ENCODE data around the gene POU6F2.
"Not testable (repeated sequence)": the region's sequence is repeated elsewhere in the genome, so short reads cannot be mapped to it uniquely, and the experiment has no call there.

Gene POU6F2

GRCh38 chr7:39324139-39324760 is 346.5 kb downstream of the POU6F2 start:
- Histone ChIP-seq H3K4me1 (ENCODE audit: control insufficient read depth in 2 of 2, insufficient read depth in 2 of 2, low read length in 2 of 2) (no peaks in the 10 kb centered on the region), H3K9ac (ENCODE audit: low read depth in 1 of 2, low read length in 2 of 2) (no peak overlapping the region), H3K27me3 (ENCODE audit: control insufficient read depth in 2 of 2, insufficient read depth in 2 of 2, low read length in 2 of 2) (no peaks in the 10 kb centered on the region), H3K36me3 (ENCODE audit: control insufficient read depth in 2 of 2, insufficient read depth in 2 of 2, low read length in 2 of 2) (no peaks in the 10 kb centered on the region), H3K27ac (ENCODE audit: low read depth in 2 of 2, low read length in 2 of 2) (no peak overlapping the region), H3K4me3 (ENCODE audit: low read length in 2 of 2) (no peak overlapping the region), H3K9me3 (ENCODE audit: control insufficient read depth in 2 of 2, low read length in 2 of 2) (no peaks in the 10 kb centered on the region)

- not testable (repeated sequence) for H3K27me3 ChIP-seq (ENCODE audit: control insufficient read depth in 2 of 2, insufficient read depth in 2 of 2, low read length in 2 of 2)
These were observed 353.9 kb downstream of the POU6F2 start for GRCh38 chr7:39331607-39332006.

GRCh38 chr7:39332142-39332541 is 354.4 kb downstream of the POU6F2 start:
- Histone ChIP-seq H3K27ac (ENCODE audit: low read depth in 2 of 2, low read length in 2 of 2) (no peak overlapping the region), H3K9ac (ENCODE audit: low read depth in 1 of 2, low read length in 2 of 2) (no peak overlapping the region), H3K27me3 (ENCODE audit: control insufficient read depth in 2 of 2, insufficient read depth in 2 of 2, low read length in 2 of 2) (no peaks in the 10 kb centered on the region), H3K4me1 (ENCODE audit: control insufficient read depth in 2 of 2, insufficient read depth in 2 of 2, low read length in 2 of 2) (no peaks in the 10 kb centered on the region), H3K36me3 (ENCODE audit: control insufficient read depth in 2 of 2, insufficient read depth in 2 of 2, low read length in 2 of 2) (no peaks in the 10 kb centered on the region), H3K9me3 (ENCODE audit: control insufficient read depth in 2 of 2, low read length in 2 of 2) (no peaks in the 10 kb centered on the region), H3K4me3 (ENCODE audit: low read length in 2 of 2) (no peak overlapping the region)

More at GRCh38 chr7:39331607-39332006, 353.9 kb downstream of the POU6F2 start:
- H3K9ac ChIP-seq (ENCODE audit: low read depth in 1 of 2, low read length in 2 of 2); H3K9me3 ChIP-seq (ENCODE audit: control insufficient read depth in 2 of 2, low read length in 2 of 2); H3K4me3 ChIP-seq (ENCODE audit: low read length in 2 of 2); H3K4me1 ChIP-seq (ENCODE audit: control insufficient read depth in 2 of 2, insufficient read depth in 2 of 2, low read length in 2 of 2); H3K27ac ChIP-seq (ENCODE audit: low read depth in 2 of 2, low read length in 2 of 2); H3K36me3 ChIP-seq (ENCODE audit: control insufficient read depth in 2 of 2, insufficient read depth in 2 of 2, low read length in 2 of 2): not testable (repeated sequence)

GRCh38 chr7:39333701-39334100 is 356.0 kb downstream of the POU6F2 start:
- Histone ChIP-seq H3K4me3 (ENCODE audit: low read length in 2 of 2) (no peak overlapping the region), H3K9ac (ENCODE audit: low read depth in 1 of 2, low read length in 2 of 2) (no peak overlapping the region), H3K27ac (ENCODE audit: low read depth in 2 of 2, low read length in 2 of 2) (no peak overlapping the region), H3K4me1 (ENCODE audit: control insufficient read depth in 2 of 2, insufficient read depth in 2 of 2, low read length in 2 of 2) (no peaks in the 10 kb centered on the region), H3K27me3 (ENCODE audit: control insufficient read depth in 2 of 2, insufficient read depth in 2 of 2, low read length in 2 of 2) (no peaks in the 10 kb centered on the region), H3K36me3 (ENCODE audit: control insufficient read depth in 2 of 2, insufficient read depth in 2 of 2, low read length in 2 of 2) (no peaks in the 10 kb centered on the region), H3K9me3 (ENCODE audit: control insufficient read depth in 2 of 2, low read length in 2 of 2) (no peaks in the 10 kb centered on the region)

- no peaks in the 10 kb centered on the region for H3K4me1 ChIP-seq (ENCODE audit: control insufficient read depth in 2 of 2, insufficient read depth in 2 of 2, low read length in 2 of 2)
- H3K27me3 ChIP-seq (ENCODE audit: control insufficient read depth in 2 of 2, insufficient read depth in 2 of 2, low read length in 2 of 2), result no peaks in the 10 kb centered on the region
- no peak overlapping the region for H3K27ac ChIP-seq (ENCODE audit: low read depth in 2 of 2, low read length in 2 of 2)
- no peak overlapping the region for H3K9ac ChIP-seq (ENCODE audit: low read depth in 1 of 2, low read length in 2 of 2)
- H3K36me3 ChIP-seq (ENCODE audit: control insufficient read depth in 2 of 2, insufficient read depth in 2 of 2, low read length in 2 of 2), result no peaks in the 10 kb centered on the region
- no peaks in the 10 kb centered on the region for H3K9me3 ChIP-seq (ENCODE audit: control insufficient read depth in 2 of 2, low read length in 2 of 2)
- no peak overlapping the region for H3K4me3 ChIP-seq (ENCODE audit: low read length in 2 of 2)
These were observed 358.7 kb downstream of the POU6F2 start for GRCh38 chr7:39336442-39336841.

- Histone ChIP-seq H3K27ac (ENCODE audit: low read depth in 2 of 2, low read length in 2 of 2) (no peak overlapping the region), H3K9ac (ENCODE audit: low read depth in 1 of 2, low read length in 2 of 2) (no peak overlapping the region), H3K4me3 (ENCODE audit: low read length in 2 of 2) (no peak overlapping the region), H3K4me1 (ENCODE audit: control insufficient read depth in 2 of 2, insufficient read depth in 2 of 2, low read length in 2 of 2) (no peaks in the 10 kb centered on the region), H3K36me3 (ENCODE audit: control insufficient read depth in 2 of 2, insufficient read depth in 2 of 2, low read length in 2 of 2) (no peaks in the 10 kb centered on the region), H3K27me3 (ENCODE audit: control insufficient read depth in 2 of 2, insufficient read depth in 2 of 2, low read length in 2 of 2) (no peaks in the 10 kb centered on the region), H3K9me3 (ENCODE audit: control insufficient read depth in 2 of 2, low read length in 2 of 2) (no peaks in the 10 kb centered on the region)
These were observed 361.0 kb downstream of the POU6F2 start for GRCh38 chr7:39338716-39339115.

GRCh38 chr7:39339591-39339990 is 361.9 kb downstream of the POU6F2 start:
- H3K9ac ChIP-seq (ENCODE audit: low read depth in 1 of 2, low read length in 2 of 2), result no peak overlapping the region
- H3K9me3 ChIP-seq (ENCODE audit: control insufficient read depth in 2 of 2, low read length in 2 of 2), result no peaks in the 10 kb centered on the region
- H3K27ac ChIP-seq (ENCODE audit: low read depth in 2 of 2, low read length in 2 of 2), result no peak overlapping the region
- H3K27me3 ChIP-seq (ENCODE audit: control insufficient read depth in 2 of 2, insufficient read depth in 2 of 2, low read length in 2 of 2), result no peaks in the 10 kb centered on the region
- no peaks in the 10 kb centered on the region for H3K4me1 ChIP-seq (ENCODE audit: control insufficient read depth in 2 of 2, insufficient read depth in 2 of 2, low read length in 2 of 2)
- H3K36me3 ChIP-seq (ENCODE audit: control insufficient read depth in 2 of 2, insufficient read depth in 2 of 2, low read length in 2 of 2), result no peaks in the 10 kb centered on the region
- no peak overlapping the region for H3K4me3 ChIP-seq (ENCODE audit: low read length in 2 of 2)

GRCh38 chr7:39341083-39341482 is 363.4 kb downstream of the POU6F2 start:
- no peak overlapping the region for H3K4me3 ChIP-seq (ENCODE audit: low read length in 2 of 2)
- H3K9me3 ChIP-seq (ENCODE audit: control insufficient read depth in 2 of 2, low read length in 2 of 2), result no peaks in the 10 kb centered on the region
- no peak overlapping the region for H3K27ac ChIP-seq (ENCODE audit: low read depth in 2 of 2, low read length in 2 of 2)
- no peaks in the 10 kb centered on the region for H3K4me1 ChIP-seq (ENCODE audit: control insufficient read depth in 2 of 2, insufficient read depth in 2 of 2, low read length in 2 of 2)
- H3K9ac ChIP-seq (ENCODE audit: low read depth in 1 of 2, low read length in 2 of 2), result no peak overlapping the region
- no peaks in the 10 kb centered on the region for H3K36me3 ChIP-seq (ENCODE audit: control insufficient read depth in 2 of 2, insufficient read depth in 2 of 2, low read length in 2 of 2)
- no peaks in the 10 kb centered on the region for H3K27me3 ChIP-seq (ENCODE audit: control insufficient read depth in 2 of 2, insufficient read depth in 2 of 2, low read length in 2 of 2)

GRCh38 chr7:39342763-39343162 is 365.1 kb downstream of the POU6F2 start:
- Histone ChIP-seq H3K4me1 (ENCODE audit: control insufficient read depth in 2 of 2, insufficient read depth in 2 of 2, low read length in 2 of 2) (no peaks in the 10 kb centered on the region), H3K4me3 (ENCODE audit: low read length in 2 of 2) (no peak overlapping the region), H3K27ac (ENCODE audit: low read depth in 2 of 2, low read length in 2 of 2) (no peak overlapping the region), H3K27me3 (ENCODE audit: control insufficient read depth in 2 of 2, insufficient read depth in 2 of 2, low read length in 2 of 2) (no peaks in the 10 kb centered on the region), H3K36me3 (ENCODE audit: control insufficient read depth in 2 of 2, insufficient read depth in 2 of 2, low read length in 2 of 2) (no peaks in the 10 kb centered on the region), H3K9ac (ENCODE audit: low read depth in 1 of 2, low read length in 2 of 2) (no peak overlapping the region), H3K9me3 (ENCODE audit: control insufficient read depth in 2 of 2, low read length in 2 of 2) (no peaks in the 10 kb centered on the region)

GRCh38 chr7:39349452-39350123 is 371.9 kb downstream of the POU6F2 start:
- Histone ChIP-seq H3K9me3 (ENCODE audit: control insufficient read depth in 2 of 2, low read length in 2 of 2) (no peaks in the 10 kb centered on the region), H3K4me3 (ENCODE audit: low read length in 2 of 2) (no peak overlapping the region), H3K36me3 (ENCODE audit: control insufficient read depth in 2 of 2, insufficient read depth in 2 of 2, low read length in 2 of 2) (no peaks in the 10 kb centered on the region), H3K9ac (ENCODE audit: low read depth in 1 of 2, low read length in 2 of 2) (no peak overlapping the region), H3K4me1 (ENCODE audit: control insufficient read depth in 2 of 2, insufficient read depth in 2 of 2, low read length in 2 of 2) (no peaks in the 10 kb centered on the region), H3K27ac (ENCODE audit: low read depth in 2 of 2, low read length in 2 of 2) (no peak overlapping the region), H3K27me3 (ENCODE audit: control insufficient read depth in 2 of 2, insufficient read depth in 2 of 2, low read length in 2 of 2) (no peaks in the 10 kb centered on the region)
